Measurements from ENCODE around the gene RPL38. TPM values are rescaled to one million over a fixed set of nuclear protein-coding genes. Genes with fewer than 3 reads are reported as not detected.
"Not testable (repeated sequence)": the region's sequence is repeated elsewhere in the genome, so short reads cannot be mapped to it uniquely, and the experiment has no call there.

RPL38 gene
- total RNA-seq, 6 experiments from 2014 or later, result 660 to 867 (median 812) TPM

DNA sequence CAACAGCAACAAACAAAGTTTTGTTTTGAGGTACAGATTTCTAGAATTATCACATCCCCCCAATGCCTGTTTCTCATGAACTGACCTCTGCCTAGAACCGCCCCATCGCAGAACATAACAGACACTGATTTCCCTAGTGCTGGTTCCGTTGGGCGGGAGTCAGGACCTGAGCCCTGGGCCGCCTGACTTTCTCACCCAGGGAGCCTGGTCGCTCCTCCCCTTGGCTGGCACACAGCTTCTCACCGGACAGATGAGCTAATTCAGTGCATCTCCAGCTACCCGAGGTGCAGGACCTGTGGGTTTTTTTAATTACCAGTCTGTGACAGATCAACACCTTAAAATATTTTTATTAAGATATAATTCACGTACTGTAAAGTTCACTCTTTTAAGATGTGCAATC lies 20.1 kb upstream of the RPL38 start:
- DNase-seq, result no peak
- TF ChIP-seq, protein P1, sequence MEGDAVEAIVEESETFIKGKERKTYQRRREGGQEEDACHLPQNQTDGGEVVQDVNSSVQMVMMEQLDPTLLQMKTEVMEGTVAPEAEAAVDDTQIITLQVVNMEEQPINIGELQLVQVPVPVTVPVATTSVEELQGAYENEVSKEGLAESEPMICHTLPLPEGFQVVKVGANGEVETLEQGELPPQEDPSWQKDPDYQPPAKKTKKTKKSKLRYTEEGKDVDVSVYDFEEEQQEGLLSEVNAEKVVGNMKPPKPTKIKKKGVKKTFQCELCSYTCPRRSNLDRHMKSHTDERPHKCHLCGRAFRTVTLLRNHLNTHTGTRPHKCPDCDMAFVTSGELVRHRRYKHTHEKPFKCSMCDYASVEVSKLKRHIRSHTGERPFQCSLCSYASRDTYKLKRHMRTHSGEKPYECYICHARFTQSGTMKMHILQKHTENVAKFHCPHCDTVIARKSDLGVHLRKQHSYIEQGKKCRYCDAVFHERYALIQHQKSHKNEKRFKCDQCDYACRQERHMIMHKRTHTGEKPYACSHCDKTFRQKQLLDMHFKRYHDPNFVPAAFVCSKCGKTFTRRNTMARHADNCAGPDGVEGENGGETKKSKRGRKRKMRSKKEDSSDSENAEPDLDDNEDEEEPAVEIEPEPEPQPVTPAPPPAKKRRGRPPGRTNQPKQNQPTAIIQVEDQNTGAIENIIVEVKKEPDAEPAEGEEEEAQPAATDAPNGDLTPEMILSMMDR (IDR thresholded peaks at IDR 0.05), result no peak
- Mint-ChIP-seq H3K36me3 (ENCODE audit: low read depth) (no peaks in the 10 kb centered on the region), H3K27me3 (ENCODE audit: insufficient read depth) (peaks cover 24% of the 10 kb centered on the region), H3K4me3 (no peak overlapping the region), H3K9me3 (0 out of 2 replicates have a peak, but pooled peaks cover 3% of the 10 kb centered on the region), H3K4me1 (ENCODE audit: low read depth) (no peaks in the 10 kb centered on the region), H3K27ac (no peak overlapping the region)

DNA sequence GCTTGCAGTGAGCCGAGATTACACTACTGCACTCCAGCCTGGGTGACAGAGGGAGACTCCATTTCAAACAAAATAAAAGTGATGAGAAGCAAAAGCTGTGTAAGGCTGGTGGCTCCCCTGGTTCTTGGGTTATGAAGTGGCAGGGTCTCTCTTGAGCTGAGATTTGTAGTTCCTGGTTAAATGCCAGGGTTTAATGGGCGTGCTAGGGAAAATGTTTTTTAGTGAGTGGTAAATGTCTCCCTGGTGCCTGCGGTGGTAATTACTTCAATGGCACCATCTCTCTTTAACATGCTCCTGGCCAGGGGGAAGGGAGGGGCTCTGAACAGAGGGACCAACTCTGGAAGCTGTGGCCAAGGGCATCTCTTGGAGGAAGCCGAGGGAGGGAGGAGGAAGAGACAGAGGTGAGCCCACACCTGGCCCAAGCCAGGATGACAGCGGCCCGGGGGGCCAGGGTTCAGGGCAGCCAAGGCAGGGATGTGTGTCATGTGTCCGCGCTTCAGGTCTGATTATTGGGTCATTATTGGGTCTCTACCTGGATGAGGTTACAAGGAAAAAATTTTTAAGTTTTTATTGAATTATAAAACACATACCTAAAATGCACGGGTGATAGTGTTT lies 17.8 kb upstream of the RPL38 start:
- H3K4me1 Mint-ChIP-seq (ENCODE audit: low read depth), result no peaks in the 10 kb centered on the region

DNA sequence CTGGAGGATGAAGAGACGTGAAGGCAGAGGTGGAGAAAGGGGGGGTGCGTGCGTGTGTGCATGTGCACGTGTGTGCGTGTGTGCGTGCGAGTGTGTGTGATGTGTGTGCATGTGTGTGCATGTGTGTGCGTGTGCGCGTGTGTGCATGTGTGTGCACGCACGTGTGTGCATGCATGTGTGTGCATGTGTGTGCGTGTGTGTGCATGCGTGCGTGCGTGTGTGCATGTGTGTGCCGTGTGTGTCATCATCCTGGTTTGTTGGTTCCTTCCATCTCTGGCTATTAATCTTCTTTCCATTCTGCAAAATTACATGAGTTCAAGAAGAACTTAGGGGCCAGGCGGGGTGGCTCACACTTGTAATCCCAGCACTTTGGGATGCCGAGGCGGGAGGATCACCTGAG lies 17.0 kb upstream of the RPL38 start:
- Mint-ChIP-seq H3K36me3 (ENCODE audit: low read depth) (no peaks in the 10 kb centered on the region), H3K9me3 (0 out of 2 replicates have a peak, but pooled peaks cover 3% of the 10 kb centered on the region), H3K4me1 (ENCODE audit: low read depth) (no peaks in the 10 kb centered on the region), H3K27me3 (ENCODE audit: insufficient read depth) (peaks cover 24% of the 10 kb centered on the region), H3K27ac (no peak overlapping the region), H3K4me3 (no peak overlapping the region)
- TF ChIP-seq, protein P1 (IDR thresholded peaks at IDR 0.05), result no peak
- no peak for DNase-seq

More for the DNA sequence above, 17.8 kb upstream of the RPL38 start:
- Mint-ChIP-seq H3K36me3 (ENCODE audit: low read depth) (no peaks in the 10 kb centered on the region), H3K27ac (no peak overlapping the region), H3K27me3 (ENCODE audit: insufficient read depth) (peaks cover 20% of the 10 kb centered on the region), H3K9me3 (0 out of 2 replicates have a peak, but pooled peaks cover 3% of the 10 kb centered on the region), H3K4me3 (no peak overlapping the region)
- TF ChIP-seq, protein P1 (IDR thresholded peaks at IDR 0.05), result no peak
- no peak for DNase-seq

DNA sequence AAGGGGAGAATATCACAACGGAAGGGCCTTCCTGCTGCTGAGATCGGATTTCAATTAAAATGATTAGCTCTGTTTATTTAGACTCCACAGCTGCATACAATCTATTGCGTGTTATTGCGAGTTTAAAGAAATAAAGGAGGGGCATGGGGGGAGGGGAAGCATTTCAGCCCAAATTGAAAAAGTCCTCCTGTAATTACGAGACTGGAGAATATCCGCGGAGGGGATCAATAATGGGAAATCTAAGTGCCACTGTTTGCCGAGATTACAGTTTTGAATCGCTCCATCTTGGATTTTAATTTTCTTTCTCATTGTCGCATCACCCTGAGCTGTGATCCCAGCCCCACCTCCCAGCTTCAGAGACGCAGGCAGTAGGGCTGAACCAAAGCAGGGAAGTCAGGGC lies 15.7 kb upstream of the RPL38 start:
- H3K36me3 Mint-ChIP-seq (ENCODE audit: low read depth), result no peaks in the 10 kb centered on the region
- 0 out of 2 replicates have a peak, but pooled peaks cover 3% of the 10 kb centered on the region for H3K9me3 Mint-ChIP-seq
- DNase-seq, result no peak
- H3K4me3 Mint-ChIP-seq, result no peak overlapping the region
- no peaks in the 10 kb centered on the region for H3K4me1 Mint-ChIP-seq (ENCODE audit: low read depth)
- no peak overlapping the region for H3K27ac Mint-ChIP-seq
- H3K27me3 Mint-ChIP-seq (ENCODE audit: insufficient read depth), result peaks cover 22% of the 10 kb centered on the region
- TF ChIP-seq, protein P1 (IDR thresholded peaks at IDR 0.05), result no peak

DNA sequence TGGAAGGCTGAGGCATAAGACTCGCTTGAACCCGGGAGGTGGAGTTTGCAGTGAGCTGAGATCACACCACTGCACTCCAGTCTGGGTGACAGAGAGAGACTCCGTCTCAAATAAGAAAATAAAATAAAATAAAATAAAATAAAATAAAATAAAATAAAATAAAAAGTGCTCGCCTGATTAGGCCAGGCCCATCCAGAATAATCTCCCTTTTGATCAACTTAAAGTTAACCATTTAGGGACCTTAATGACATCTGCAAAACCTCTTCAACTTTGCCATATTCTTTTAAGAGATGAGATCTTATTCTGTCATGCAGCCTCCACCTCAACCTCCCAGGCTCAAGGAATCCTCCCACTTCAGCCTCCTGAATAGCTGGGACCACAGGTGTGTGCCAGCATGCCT lies 14.8 kb upstream of the RPL38 start:
- peaks cover 23% of the 10 kb centered on the region for H3K27me3 Mint-ChIP-seq (ENCODE audit: insufficient read depth)
- H3K27ac Mint-ChIP-seq; H3K4me1 Mint-ChIP-seq (ENCODE audit: low read depth); H3K9me3 Mint-ChIP-seq; DNase-seq; H3K4me3 Mint-ChIP-seq; H3K36me3 Mint-ChIP-seq (ENCODE audit: low read depth): not testable (repeated sequence)

DNA sequence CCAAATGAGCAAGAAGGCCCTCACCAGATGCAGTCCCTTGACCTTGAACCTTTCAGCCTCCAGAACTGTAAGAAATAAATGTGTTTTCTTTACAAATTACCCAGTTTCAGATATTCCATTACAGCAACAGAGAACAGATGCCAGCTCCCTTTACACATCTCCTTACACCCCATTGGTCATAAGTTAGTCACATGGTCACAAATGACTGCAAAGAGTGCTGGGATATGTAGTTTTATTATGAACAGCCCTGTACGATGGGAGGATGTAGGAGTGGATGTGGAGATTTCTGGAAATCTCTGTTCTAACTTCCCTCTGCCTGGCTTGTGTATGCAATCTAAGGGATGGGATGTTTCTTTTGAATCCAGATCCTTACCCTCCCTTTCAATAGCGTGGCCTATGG lies 13.3 kb upstream of the RPL38 start:
- Mint-ChIP-seq H3K4me3 (no peak overlapping the region), H3K27ac (no peak overlapping the region), H3K36me3 (ENCODE audit: low read depth) (no peaks in the 10 kb centered on the region), H3K4me1 (ENCODE audit: low read depth) (no peaks in the 10 kb centered on the region), H3K27me3 (ENCODE audit: insufficient read depth) (peaks cover 20% of the 10 kb centered on the region), H3K9me3 (0 out of 2 replicates have a peak, but pooled peaks cover 3% of the 10 kb centered on the region)
- DNase-seq, result peak; percentile 42
- TF ChIP-seq, protein P1 (IDR thresholded peaks at IDR 0.05), result no peak
